ENCODE results near the gene SMIM24. TPM values are rescaled to one million over a fixed set of nuclear protein-coding genes. Genes with fewer than 3 reads are reported as not detected.

Gene SMIM24
- total and polyA plus RNA-seq, 2 experiments from 2014 or later, result 5.0 to 21.5 TPM

DNA sequence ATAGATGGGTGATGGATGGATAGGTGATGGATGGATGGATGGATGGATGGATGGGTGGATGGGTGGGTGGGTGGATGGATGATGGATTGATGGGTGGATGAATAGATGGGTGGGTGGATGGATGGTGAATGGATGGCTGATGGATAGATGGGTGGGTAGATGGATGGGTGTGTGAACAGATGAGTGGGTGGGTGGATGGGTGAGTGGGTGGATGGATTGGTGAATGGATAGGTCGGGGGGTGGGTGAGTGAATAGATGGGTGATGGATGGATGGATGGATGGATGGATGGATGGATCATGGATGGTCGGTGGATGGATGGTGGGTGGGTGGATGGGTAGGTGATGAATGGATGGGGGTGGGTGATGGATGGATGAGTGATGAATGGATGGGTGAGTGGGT is 3.5 kb downstream of the SMIM24 start (continued):
- no peak for TF ChIP-seq ZNF114 (CRISPR knock-in tag; IDR thresholded peaks at IDR 0.05)
- TF ChIP-seq, protein P1, sequence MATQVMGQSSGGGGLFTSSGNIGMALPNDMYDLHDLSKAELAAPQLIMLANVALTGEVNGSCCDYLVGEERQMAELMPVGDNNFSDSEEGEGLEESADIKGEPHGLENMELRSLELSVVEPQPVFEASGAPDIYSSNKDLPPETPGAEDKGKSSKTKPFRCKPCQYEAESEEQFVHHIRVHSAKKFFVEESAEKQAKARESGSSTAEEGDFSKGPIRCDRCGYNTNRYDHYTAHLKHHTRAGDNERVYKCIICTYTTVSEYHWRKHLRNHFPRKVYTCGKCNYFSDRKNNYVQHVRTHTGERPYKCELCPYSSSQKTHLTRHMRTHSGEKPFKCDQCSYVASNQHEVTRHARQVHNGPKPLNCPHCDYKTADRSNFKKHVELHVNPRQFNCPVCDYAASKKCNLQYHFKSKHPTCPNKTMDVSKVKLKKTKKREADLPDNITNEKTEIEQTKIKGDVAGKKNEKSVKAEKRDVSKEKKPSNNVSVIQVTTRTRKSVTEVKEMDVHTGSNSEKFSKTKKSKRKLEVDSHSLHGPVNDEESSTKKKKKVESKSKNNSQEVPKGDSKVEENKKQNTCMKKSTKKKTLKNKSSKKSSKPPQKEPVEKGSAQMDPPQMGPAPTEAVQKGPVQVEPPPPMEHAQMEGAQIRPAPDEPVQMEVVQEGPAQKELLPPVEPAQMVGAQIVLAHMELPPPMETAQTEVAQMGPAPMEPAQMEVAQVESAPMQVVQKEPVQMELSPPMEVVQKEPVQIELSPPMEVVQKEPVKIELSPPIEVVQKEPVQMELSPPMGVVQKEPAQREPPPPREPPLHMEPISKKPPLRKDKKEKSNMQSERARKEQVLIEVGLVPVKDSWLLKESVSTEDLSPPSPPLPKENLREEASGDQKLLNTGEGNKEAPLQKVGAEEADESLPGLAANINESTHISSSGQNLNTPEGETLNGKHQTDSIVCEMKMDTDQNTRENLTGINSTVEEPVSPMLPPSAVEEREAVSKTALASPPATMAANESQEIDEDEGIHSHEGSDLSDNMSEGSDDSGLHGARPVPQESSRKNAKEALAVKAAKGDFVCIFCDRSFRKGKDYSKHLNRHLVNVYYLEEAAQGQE (IDR thresholded peaks at IDR 0.05; ENCODE audit: unreplicated experiment), result no peak

DNA sequence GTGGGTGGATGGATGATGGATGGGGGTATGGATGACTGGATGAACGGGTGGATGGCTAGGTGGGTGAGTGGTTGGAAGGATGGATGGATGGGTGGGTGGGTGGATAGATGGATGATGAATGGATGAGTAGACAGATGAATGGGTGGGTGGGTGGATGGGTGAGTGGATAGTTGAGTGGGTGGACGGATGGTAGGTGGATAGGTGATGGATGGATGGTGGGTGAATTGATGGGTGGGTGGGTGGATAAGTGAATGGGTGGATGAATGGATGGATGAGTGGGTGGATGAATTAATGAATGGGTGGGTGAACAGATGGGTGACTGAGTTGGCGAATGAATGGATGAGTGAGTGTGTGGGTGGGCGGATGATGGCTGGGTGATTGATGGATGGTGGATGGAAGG is 4.9 kb downstream of the SMIM24 start:
- H3K27me3 Mint-ChIP-seq (ENCODE audit: insufficient read depth, low read depth, poor library complexity), result peaks cover 16% of the 10 kb centered on the region
- TF ChIP-seq, protein P2, sequence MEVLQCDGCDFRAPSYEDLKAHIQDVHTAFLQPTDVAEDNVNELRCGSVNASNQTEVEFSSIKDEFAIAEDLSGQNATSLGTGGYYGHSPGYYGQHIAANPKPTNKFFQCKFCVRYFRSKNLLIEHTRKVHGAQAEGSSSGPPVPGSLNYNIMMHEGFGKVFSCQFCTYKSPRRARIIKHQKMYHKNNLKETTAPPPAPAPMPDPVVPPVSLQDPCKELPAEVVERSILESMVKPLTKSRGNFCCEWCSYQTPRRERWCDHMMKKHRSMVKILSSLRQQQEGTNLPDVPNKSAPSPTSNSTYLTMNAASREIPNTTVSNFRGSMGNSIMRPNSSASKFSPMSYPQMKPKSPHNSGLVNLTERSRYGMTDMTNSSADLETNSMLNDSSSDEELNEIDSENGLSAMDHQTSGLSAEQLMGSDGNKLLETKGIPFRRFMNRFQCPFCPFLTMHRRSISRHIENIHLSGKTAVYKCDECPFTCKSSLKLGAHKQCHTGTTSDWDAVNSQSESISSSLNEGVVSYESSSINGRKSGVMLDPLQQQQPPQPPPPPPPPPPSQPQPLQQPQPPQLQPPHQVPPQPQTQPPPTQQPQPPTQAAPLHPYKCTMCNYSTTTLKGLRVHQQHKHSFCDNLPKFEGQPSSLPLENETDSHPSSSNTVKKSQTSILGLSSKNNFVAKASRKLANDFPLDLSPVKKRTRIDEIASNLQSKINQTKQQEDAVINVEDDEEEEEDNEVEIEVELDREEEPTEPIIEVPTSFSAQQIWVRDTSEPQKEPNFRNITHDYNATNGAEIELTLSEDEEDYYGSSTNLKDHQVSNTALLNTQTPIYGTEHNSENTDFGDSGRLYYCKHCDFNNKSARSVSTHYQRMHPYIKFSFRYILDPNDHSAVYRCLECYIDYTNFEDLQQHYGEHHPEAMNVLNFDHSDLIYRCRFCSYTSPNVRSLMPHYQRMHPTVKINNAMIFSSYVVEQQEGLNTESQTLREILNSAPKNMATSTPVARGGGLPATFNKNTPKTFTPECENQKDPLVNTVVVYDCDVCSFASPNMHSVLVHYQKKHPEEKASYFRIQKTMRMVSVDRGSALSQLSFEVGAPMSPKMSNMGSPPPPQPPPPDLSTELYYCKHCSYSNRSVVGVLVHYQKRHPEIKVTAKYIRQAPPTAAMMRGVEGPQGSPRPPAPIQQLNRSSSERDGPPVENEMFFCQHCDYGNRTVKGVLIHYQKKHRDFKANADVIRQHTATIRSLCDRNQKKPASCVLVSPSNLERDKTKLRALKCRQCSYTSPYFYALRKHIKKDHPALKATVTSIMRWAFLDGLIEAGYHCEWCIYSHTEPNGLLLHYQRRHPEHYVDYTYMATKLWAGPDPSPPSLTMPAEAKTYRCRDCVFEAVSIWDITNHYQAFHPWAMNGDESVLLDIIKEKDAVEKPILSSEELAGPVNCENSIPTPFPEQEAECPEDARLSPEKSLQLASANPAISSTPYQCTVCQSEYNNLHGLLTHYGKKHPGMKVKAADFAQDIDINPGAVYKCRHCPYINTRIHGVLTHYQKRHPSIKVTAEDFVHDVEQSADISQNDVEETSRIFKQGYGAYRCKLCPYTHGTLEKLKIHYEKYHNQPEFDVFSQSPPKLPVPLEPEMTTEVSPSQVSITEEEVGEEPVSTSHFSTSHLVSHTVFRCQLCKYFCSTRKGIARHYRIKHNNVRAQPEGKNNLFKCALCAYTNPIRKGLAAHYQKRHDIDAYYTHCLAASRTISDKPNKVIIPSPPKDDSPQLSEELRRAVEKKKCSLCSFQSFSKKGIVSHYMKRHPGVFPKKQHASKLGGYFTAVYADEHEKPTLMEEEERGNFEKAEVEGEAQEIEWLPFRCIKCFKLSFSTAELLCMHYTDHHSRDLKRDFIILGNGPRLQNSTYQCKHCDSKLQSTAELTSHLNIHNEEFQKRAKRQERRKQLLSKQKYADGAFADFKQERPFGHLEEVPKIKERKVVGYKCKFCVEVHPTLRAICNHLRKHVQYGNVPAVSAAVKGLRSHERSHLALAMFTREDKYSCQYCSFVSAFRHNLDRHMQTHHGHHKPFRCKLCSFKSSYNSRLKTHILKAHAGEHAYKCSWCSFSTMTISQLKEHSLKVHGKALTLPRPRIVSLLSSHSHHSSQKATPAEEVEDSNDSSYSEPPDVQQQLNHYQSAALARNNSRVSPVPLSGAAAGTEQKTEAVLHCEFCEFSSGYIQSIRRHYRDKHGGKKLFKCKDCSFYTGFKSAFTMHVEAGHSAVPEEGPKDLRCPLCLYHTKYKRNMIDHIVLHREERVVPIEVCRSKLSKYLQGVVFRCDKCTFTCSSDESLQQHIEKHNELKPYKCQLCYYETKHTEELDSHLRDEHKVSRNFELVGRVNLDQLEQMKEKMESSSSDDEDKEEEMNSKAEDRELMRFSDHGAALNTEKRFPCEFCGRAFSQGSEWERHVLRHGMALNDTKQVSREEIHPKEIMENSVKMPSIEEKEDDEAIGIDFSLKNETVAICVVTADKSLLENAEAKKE (CRISPR knock-in tag; IDR thresholded peaks at IDR 0.05), result no peak
- TF ChIP-seq, protein P1 (IDR thresholded peaks at IDR 0.05; ENCODE audit: unreplicated experiment), result no peak
- TF ChIP-seq, protein P3, sequence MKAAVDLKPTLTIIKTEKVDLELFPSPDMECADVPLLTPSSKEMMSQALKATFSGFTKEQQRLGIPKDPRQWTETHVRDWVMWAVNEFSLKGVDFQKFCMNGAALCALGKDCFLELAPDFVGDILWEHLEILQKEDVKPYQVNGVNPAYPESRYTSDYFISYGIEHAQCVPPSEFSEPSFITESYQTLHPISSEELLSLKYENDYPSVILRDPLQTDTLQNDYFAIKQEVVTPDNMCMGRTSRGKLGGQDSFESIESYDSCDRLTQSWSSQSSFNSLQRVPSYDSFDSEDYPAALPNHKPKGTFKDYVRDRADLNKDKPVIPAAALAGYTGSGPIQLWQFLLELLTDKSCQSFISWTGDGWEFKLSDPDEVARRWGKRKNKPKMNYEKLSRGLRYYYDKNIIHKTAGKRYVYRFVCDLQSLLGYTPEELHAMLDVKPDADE (IDR thresholded peaks at IDR 0.05), result no peak
- TF ChIP-seq, protein P4, sequence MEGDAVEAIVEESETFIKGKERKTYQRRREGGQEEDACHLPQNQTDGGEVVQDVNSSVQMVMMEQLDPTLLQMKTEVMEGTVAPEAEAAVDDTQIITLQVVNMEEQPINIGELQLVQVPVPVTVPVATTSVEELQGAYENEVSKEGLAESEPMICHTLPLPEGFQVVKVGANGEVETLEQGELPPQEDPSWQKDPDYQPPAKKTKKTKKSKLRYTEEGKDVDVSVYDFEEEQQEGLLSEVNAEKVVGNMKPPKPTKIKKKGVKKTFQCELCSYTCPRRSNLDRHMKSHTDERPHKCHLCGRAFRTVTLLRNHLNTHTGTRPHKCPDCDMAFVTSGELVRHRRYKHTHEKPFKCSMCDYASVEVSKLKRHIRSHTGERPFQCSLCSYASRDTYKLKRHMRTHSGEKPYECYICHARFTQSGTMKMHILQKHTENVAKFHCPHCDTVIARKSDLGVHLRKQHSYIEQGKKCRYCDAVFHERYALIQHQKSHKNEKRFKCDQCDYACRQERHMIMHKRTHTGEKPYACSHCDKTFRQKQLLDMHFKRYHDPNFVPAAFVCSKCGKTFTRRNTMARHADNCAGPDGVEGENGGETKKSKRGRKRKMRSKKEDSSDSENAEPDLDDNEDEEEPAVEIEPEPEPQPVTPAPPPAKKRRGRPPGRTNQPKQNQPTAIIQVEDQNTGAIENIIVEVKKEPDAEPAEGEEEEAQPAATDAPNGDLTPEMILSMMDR (conservative IDR thresholded peaks at IDR 0.05; ENCODE audit: low read depth in 2 of 2), result no peak
- TF ChIP-seq CREB1 (CRISPR knock-in tag; IDR thresholded peaks at IDR 0.05; ENCODE audit: low read depth) (no peak), STAT1 (IDR thresholded peaks at IDR 0.05; ENCODE audit: unreplicated experiment) (no peak)

More for the DNA sequence above, 4.9 kb downstream of the SMIM24 start:
- Histone ChIP-seq H3K9me2 (ENCODE audit: insufficient read depth) (peaks cover 7% of the 10 kb centered on the region; the same call in 1 of the 2 replicates), H3K27me3 (ENCODE audit: insufficient read depth) (peaks cover 2% of the 10 kb centered on the region; the same call in 1 of the 2 replicates), H4K20me1 (replicated peaks; ENCODE audit: insufficient read depth) (no peaks in the 10 kb centered on the region), H3K4me2 (no peak overlapping the region), H2AFZ (no peak overlapping the region), H3K4me3 (no peak overlapping the region), H3K27ac (ENCODE audit: low read depth) (no peak overlapping the region), H3K4me1 (ENCODE audit: insufficient read depth) (peaks cover 6% of the 10 kb centered on the region; the same call in 1 of the 2 replicates), H3K79me2 (replicated peaks; ENCODE audit: insufficient read depth) (no peaks in the 10 kb centered on the region), H3K36me3 (ENCODE audit: insufficient read depth) (no peaks in the 10 kb centered on the region), H3F3A (replicated peaks; ENCODE audit: low read depth) (no peaks in the 10 kb centered on the region)
- no peak overlapping the region for H3K4me3 Mint-ChIP-seq
- ATAC-seq, result no peak
- H3K4me1 Mint-ChIP-seq, result peaks cover 4% of the 10 kb centered on the region; the same call in 1 of the 3 replicates
- H3K36me3 Mint-ChIP-seq (ENCODE audit: low read depth), result no peaks in the 10 kb centered on the region
- H3K9me3 Mint-ChIP-seq, result no peaks in the 10 kb centered on the region; the same call in 1 of the 3 replicates
- no peak for DNase-seq (ENCODE audit: low spot score)
- no peak overlapping the region for H3K27ac Mint-ChIP-seq

All from GM23338 (cell line).